Renal cortical epithelial cell (primary cell): ENCODE measurements around the gene RIIAD1. TPM values are rescaled to one million over a fixed set of nuclear protein-coding genes. Genes with fewer than 3 reads are reported as not detected.

Experiments used
- total RNA-seq: library from RNA; depleted of rRNA; stranded (reverse); fragments of >200 nt; gene quantifications from 2 replicates; pipeline ENCODE4 v1.2.3, GENCODE V29; 2014

Gene RIIAD1
- total RNA-seq, 1 donor from 2014 or later = not detected

Other genes with a start within 250 kb of the RIIAD1 start
- 6.6 and 13.2 TPM in 2 replicates for gene CGN, start 210.1 kb upstream of the RIIAD1 start, total RNA-seq
- gene TUFT1, start 181.2 kb upstream of the RIIAD1 start, total RNA-seq = 54.1 and 118 TPM in 2 replicates
- gene SNX27, start 109.5 kb upstream of the RIIAD1 start, total RNA-seq = 20.3 and 70.1 TPM in 2 replicates
- not detected in 2 replicates for gene CELF3, start 4.7 kb upstream of the RIIAD1 start, total RNA-seq
- 48.3 and 114 TPM in 2 replicates for gene MRPL9, start 42.0 kb downstream of the RIIAD1 start, total RNA-seq
- gene TDRKH, start 69.0 kb downstream of the RIIAD1 start, total RNA-seq = 9.7 and 10.9 TPM in 2 replicates
- gene LINGO4, start 83.9 kb downstream of the RIIAD1 start, total RNA-seq = under 0.01 TPM in 1 of 2 replicates, not detected in the other
- 2.1 and 3.9 TPM in 2 replicates for gene RORC, start 110.3 kb downstream of the RIIAD1 start, total RNA-seq
- gene C2CD4D, start 118.3 kb downstream of the RIIAD1 start, total RNA-seq = not detected in 2 replicates
- gene THEM5, start 132.2 kb downstream of the RIIAD1 start, total RNA-seq = not detected in 2 replicates
- 9.9 and 19.8 TPM in 2 replicates for gene THEM4, start 188.0 kb downstream of the RIIAD1 start, total RNA-seq